ENCODE results near the gene MZT2B.
"Not testable (repeated sequence)": the region's sequence is repeated elsewhere in the genome, so short reads cannot be mapped to it uniquely, and the experiment has no call there.

DNA sequence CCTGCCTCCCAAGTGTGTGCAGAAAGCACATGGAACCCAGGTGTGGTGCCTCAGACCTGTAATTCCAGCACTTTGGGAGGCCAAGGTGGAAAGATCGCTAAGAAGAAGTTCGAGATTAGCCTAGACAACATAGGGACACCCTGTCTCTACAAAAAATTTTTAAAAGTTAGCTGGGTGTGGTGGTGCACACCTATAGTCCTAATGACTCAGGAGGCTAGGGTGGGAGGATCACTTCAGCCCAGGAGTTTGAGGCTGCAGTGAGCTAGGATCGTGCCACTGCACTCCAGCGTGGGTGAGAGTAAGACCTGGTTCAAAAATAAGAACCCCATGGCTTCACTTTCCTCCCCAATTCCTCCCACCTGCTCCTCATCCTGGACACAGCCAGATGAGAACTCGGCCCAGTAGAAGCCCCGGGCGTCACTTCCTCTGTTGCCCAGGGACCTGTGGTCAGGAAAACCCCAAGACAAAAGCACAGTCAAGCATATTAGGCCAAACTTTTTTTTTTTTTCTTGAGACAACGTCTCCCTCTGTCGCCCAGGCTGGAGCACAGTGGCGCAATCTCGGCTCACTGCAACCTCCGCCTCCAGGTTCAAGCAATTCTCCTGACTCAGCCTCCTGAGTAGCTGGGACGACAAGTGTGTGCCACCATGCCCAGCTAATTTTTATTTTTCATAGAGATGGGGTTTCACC is 24.1 kb upstream of the MZT2B start:
- TF ChIP-seq EZH2phosphoT487 (IDR thresholded peaks at IDR 0.05; ENCODE audit: insufficient read depth, low read depth); EZH2 (IDR thresholded peaks at IDR 0.05; ENCODE audit: insufficient read depth, poor library complexity, severe bottlenecking): not testable (repeated sequence)

Data from GM23248 (cell line).